T-helper 17 cell (primary cell): Measurements from ENCODE around the gene LRRC28. TPM values are rescaled to one million over a fixed set of nuclear protein-coding genes. Genes with fewer than 3 reads are reported as not detected.
A peak's percentile ranks its signal among the peaks of the same experiment; 100 is the strongest.

Source experiments
- ATAC-seq: fragments of 150-1000 bp; cut with Tn5 transposase; 2 replicates; pipeline ENCODE4 v1.10.0; 2021; ENCODE audit warnings: mild to moderate bottlenecking, moderate library complexity
- DNase-seq, 3 donors: peaks; one replicate each; pipeline versions ENCODE4 v3.0.0 to v3.0.0-alpha.2; 2020 to 2021
- H3K9me3 ChIP-seq: one replicate; pipeline ENCODE4 v1.7.0; 2013; ENCODE audit warnings: low read length, mild to moderate bottlenecking; ENCODE audit not compliant: control insufficient read depth, poor library complexity, severe bottlenecking
- H3K27ac Mint-ChIP-seq: one replicate; pipeline ENCODE4 v1.8.0; 2022; ENCODE audit warnings: mild to moderate bottlenecking, moderate library complexity, mixed read lengths
- H3K27me3 Mint-ChIP-seq: one replicate; pipeline ENCODE4 v1.8.0; 2022; ENCODE audit warnings: mixed read lengths
- H3K36me3 Mint-ChIP-seq: one replicate; pipeline ENCODE4 v1.8.0; 2022; ENCODE audit warnings: low read depth, mixed read lengths
- H3K4me1 Mint-ChIP-seq: one replicate; pipeline ENCODE4 v1.8.0; 2022; ENCODE audit warnings: mild to moderate bottlenecking, mixed read lengths
- H3K4me3 Mint-ChIP-seq: one replicate; pipeline ENCODE4 v1.8.0; 2022; ENCODE audit warnings: mild to moderate bottlenecking, moderate library complexity, mixed read lengths
- total RNA-seq, 4 donors: library from RNA in 2 of 4; stranded (reverse) in 2 of 4; gene quantifications; one replicate each; pipeline ENCODE4 v1.2.3 and lab custom pipeline; 2022 to 2026

The LRRC28 gene
- total RNA-seq, 2 donors from 2014 or later, result 12.6 to 15.6 TPM

- no peaks in the 10 kb centered on the region for H3K9me3 ChIP-seq
- Mint-ChIP-seq H3K4me1 (no peaks in the 10 kb centered on the region), H3K27ac (no peak overlapping the region), H3K27me3 (no peaks in the 10 kb centered on the region), H3K36me3 (no peaks in the 10 kb centered on the region), H3K4me3 (no peak overlapping the region)
- ATAC-seq, result no peak
- DNase-seq, result no peak
These were observed 72.9 kb downstream of the LRRC28 start for GRCh38 chr15:99324082-99324620.

GRCh38 chr15:99324700-99325099, 73.4 kb downstream of the LRRC28 start:
- H3K27ac Mint-ChIP-seq, result no peak overlapping the region
- no peaks in the 10 kb centered on the region for H3K36me3 Mint-ChIP-seq
- no peak for ATAC-seq
- H3K4me1 Mint-ChIP-seq, result no peaks in the 10 kb centered on the region
- no peaks in the 10 kb centered on the region for H3K9me3 ChIP-seq
- H3K4me3 Mint-ChIP-seq, result no peak overlapping the region
- H3K27me3 Mint-ChIP-seq, result no peaks in the 10 kb centered on the region
- DNase-seq, result no peak

- Mint-ChIP-seq H3K4me3 (no peak overlapping the region), H3K4me1 (no peaks in the 10 kb centered on the region), H3K36me3 (no peaks in the 10 kb centered on the region), H3K27me3 (no peaks in the 10 kb centered on the region), H3K27ac (no peak overlapping the region)
- no peak for DNase-seq
- no peak for ATAC-seq
- no peaks in the 10 kb centered on the region for H3K9me3 ChIP-seq
These were observed 75.0 kb downstream of the LRRC28 start for GRCh38 chr15:99326235-99326634.

GRCh38 chr15:99328106-99329072, 77.1 kb downstream of the LRRC28 start:
- H3K4me1 Mint-ChIP-seq, result no peaks in the 10 kb centered on the region
- no peak overlapping the region for H3K4me3 Mint-ChIP-seq
- H3K36me3 Mint-ChIP-seq, result no peaks in the 10 kb centered on the region

DNA sequence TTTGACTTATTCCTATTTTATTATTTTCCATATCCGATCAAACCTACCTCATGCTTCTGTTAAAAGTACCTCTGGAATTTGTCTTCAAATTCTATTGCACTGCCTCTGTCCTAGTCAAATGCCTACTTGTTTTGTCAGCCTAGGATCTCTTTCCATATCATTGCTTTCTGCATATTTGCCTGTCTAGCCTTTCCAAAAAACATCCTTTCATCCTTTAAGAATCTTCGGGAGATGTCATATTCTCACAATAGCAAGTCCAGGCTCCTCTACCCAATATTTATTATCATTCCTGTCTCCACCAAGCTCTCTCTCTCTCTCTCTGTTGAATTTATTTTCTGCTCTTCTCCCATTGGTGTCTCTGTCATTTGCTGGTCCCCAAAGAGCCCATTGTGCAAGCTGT, 80.1 kb downstream of the LRRC28 start:
- DNase-seq (no peak), ATAC-seq (no peak)
- H3K9me3 ChIP-seq, result no peaks in the 10 kb centered on the region
- no peak overlapping the region for H3K27ac Mint-ChIP-seq
- no peak overlapping the region for H3K4me3 Mint-ChIP-seq
- H3K36me3 Mint-ChIP-seq, result no peaks in the 10 kb centered on the region
- no peaks in the 10 kb centered on the region for H3K27me3 Mint-ChIP-seq
- no peaks in the 10 kb centered on the region for H3K4me1 Mint-ChIP-seq

More at GRCh38 chr15:99328106-99329072, 77.1 kb downstream of the LRRC28 start:
- no peak for DNase-seq
- Mint-ChIP-seq H3K27me3 (no peaks in the 10 kb centered on the region), H3K27ac (no peak overlapping the region)
- ATAC-seq, result no peak
- H3K9me3 ChIP-seq, result no peaks in the 10 kb centered on the region

DNA sequence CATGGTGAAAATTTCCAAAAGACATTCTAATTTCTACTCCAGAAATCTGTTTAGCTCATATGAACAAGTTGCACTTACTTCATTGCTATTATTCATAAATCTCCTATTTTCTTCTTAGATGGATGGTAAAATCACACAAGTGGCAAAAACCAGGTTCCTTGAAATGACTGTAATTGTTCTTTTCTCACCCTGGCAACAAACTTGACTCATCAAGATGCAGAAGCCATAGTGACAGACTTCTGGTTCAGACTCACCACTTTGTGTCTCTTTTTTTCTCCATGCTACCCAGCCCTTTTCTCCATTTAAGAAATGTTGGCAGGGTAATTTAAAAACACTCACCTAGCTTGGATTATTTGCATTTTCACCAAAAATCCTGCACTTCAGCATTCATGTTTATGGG, 82.1 kb downstream of the LRRC28 start:
- Mint-ChIP-seq H3K27ac (no peak overlapping the region), H3K4me1 (no peaks in the 10 kb centered on the region), H3K4me3 (no peak overlapping the region), H3K36me3 (peaks cover 6% of the 10 kb centered on the region), H3K27me3 (no peaks in the 10 kb centered on the region)
- DNase-seq (no peak), ATAC-seq (no peak)
- H3K9me3 ChIP-seq, result no peaks in the 10 kb centered on the region

DNA sequence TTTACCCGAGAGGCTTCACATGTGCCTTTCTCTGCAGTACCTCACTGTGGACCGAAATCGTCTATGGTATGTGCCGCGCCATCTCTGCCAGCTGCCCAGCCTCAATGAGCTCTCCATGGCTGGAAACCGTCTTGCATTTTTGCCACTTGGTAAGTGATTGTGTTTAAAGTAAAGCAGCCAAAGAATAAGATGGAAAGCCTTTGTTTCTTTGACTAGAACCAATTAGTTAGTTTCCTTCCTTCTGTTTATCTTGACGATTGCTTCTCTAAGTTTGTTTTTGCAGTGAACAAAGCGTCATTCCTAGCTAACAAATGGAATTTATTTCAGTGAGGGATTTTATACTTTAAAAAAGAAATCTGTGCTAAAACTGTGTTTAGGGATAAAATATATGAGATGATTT, 82.7 kb downstream of the LRRC28 start:
- H3K36me3 Mint-ChIP-seq, result peaks cover 9% of the 10 kb centered on the region
- H3K4me1 Mint-ChIP-seq, result no peaks in the 10 kb centered on the region
- H3K4me3 Mint-ChIP-seq, result no peak overlapping the region
- DNase-seq (no peak), ATAC-seq (no peak)
- H3K27me3 Mint-ChIP-seq, result no peaks in the 10 kb centered on the region
- H3K27ac Mint-ChIP-seq, result no peak overlapping the region
- no peaks in the 10 kb centered on the region for H3K9me3 ChIP-seq

DNA sequence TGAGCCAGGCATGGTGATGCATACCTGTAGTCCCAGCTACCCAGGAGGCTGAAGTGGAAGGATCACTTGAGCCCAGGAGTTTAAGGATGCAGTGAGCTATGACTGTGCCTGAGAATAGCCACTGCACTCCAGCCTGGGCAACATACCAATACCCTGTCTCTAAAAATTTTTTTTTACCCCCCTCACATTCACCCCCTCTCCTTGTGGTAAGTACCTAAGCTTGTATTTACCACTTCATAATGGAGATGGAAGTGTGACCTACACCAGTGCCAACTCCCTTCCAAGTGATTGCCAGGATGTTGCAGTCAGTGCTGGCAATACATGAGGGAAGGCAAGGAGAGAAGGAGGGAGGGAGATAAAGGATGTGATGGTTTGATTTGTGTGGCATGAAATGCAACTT, 84.2 kb downstream of the LRRC28 start:
- ATAC-seq, result no peak
- no peak for DNase-seq
- no peaks in the 10 kb centered on the region for H3K9me3 ChIP-seq
- no peak overlapping the region for H3K27ac Mint-ChIP-seq
- no peaks in the 10 kb centered on the region for H3K4me1 Mint-ChIP-seq
- no peak overlapping the region for H3K4me3 Mint-ChIP-seq
- peaks cover 9% of the 10 kb centered on the region for H3K36me3 Mint-ChIP-seq
- no peaks in the 10 kb centered on the region for H3K27me3 Mint-ChIP-seq

- no peak overlapping the region for H3K4me3 Mint-ChIP-seq
- H3K9me3 ChIP-seq, result no peaks in the 10 kb centered on the region
- no peak overlapping the region for H3K27ac Mint-ChIP-seq
- peaks cover 9% of the 10 kb centered on the region for H3K36me3 Mint-ChIP-seq
- DNase-seq (no peak), ATAC-seq (no peak)
- H3K27me3 Mint-ChIP-seq, result no peaks in the 10 kb centered on the region
- no peaks in the 10 kb centered on the region for H3K4me1 Mint-ChIP-seq
These were observed 85.5 kb downstream of the LRRC28 start for GRCh38 chr15:99336794-99337193.

- peaks cover 9% of the 10 kb centered on the region for H3K36me3 Mint-ChIP-seq
- no peak overlapping the region for H3K4me3 Mint-ChIP-seq
- no peak overlapping the region for H3K27ac Mint-ChIP-seq
- ATAC-seq, result no peak
- no peak for DNase-seq
- no peaks in the 10 kb centered on the region for H3K27me3 Mint-ChIP-seq
- H3K4me1 Mint-ChIP-seq, result peaks cover 5% of the 10 kb centered on the region
- no peaks in the 10 kb centered on the region for H3K9me3 ChIP-seq
These were observed 89.1 kb downstream of the LRRC28 start for GRCh38 chr15:99340347-99340746.

- ATAC-seq, result no peak
- no peak overlapping the region for H3K4me3 Mint-ChIP-seq
- no peak for DNase-seq
- H3K4me1 Mint-ChIP-seq, result peaks cover 5% of the 10 kb centered on the region
- no peaks in the 10 kb centered on the region for H3K9me3 ChIP-seq
- no peak overlapping the region for H3K27ac Mint-ChIP-seq
- no peaks in the 10 kb centered on the region for H3K27me3 Mint-ChIP-seq
- peaks cover 5% of the 10 kb centered on the region for H3K36me3 Mint-ChIP-seq
These were observed 90.5 kb downstream of the LRRC28 start for GRCh38 chr15:99341786-99342185.

GRCh38 chr15:99343208-99343607, 91.9 kb downstream of the LRRC28 start:
- no peak overlapping the region for H3K4me3 Mint-ChIP-seq
- peaks cover 3% of the 10 kb centered on the region for H3K36me3 Mint-ChIP-seq
- ATAC-seq (no peak), DNase-seq (no peak)
- H3K4me1 Mint-ChIP-seq, result peaks cover 5% of the 10 kb centered on the region
- H3K27ac Mint-ChIP-seq, result no peak overlapping the region
- no peaks in the 10 kb centered on the region for H3K9me3 ChIP-seq
- H3K27me3 Mint-ChIP-seq, result no peaks in the 10 kb centered on the region

- H3K27me3 Mint-ChIP-seq, result no peaks in the 10 kb centered on the region
- no peak overlapping the region for H3K27ac Mint-ChIP-seq
- ATAC-seq (peak; percentile 60), DNase-seq (peak in 1 of 3 donors; percentile 12)
- no peaks in the 10 kb centered on the region for H3K36me3 Mint-ChIP-seq
- no peak overlapping the region for H3K4me3 Mint-ChIP-seq
- no peaks in the 10 kb centered on the region for H3K9me3 ChIP-seq
- H3K4me1 Mint-ChIP-seq, result peaks cover 5% of the 10 kb centered on the region
These were observed 92.7 kb downstream of the LRRC28 start for GRCh38 chr15:99343881-99344551.
